ENCODE data around the gene SLC39A11.

DNA sequence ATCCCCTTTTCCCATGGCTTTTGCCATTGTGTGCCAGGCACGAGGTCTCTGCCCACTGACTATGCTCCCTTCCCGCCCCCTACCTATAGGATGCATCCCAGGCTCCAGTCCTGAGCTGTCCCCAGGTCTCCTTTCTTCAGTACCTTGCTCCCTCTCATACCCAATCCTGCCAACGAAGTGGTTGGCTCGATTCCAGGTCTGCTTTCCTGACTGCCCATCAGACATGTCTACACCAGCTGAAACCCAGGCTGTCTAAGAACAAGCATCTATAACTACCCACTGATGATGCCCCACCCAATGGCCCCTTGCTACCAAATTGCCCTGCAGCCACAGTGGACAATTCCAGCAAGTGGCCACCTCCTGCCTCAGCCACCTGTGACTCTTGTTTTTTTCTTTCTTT, 492.6 kb downstream of the SLC39A11 start:
- TF ChIP-seq, protein P1, sequence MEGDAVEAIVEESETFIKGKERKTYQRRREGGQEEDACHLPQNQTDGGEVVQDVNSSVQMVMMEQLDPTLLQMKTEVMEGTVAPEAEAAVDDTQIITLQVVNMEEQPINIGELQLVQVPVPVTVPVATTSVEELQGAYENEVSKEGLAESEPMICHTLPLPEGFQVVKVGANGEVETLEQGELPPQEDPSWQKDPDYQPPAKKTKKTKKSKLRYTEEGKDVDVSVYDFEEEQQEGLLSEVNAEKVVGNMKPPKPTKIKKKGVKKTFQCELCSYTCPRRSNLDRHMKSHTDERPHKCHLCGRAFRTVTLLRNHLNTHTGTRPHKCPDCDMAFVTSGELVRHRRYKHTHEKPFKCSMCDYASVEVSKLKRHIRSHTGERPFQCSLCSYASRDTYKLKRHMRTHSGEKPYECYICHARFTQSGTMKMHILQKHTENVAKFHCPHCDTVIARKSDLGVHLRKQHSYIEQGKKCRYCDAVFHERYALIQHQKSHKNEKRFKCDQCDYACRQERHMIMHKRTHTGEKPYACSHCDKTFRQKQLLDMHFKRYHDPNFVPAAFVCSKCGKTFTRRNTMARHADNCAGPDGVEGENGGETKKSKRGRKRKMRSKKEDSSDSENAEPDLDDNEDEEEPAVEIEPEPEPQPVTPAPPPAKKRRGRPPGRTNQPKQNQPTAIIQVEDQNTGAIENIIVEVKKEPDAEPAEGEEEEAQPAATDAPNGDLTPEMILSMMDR (IDR thresholded peaks at IDR 0.05) = no peak
- TF ChIP-seq POLR2AphosphoS5 (IDR thresholded peaks at IDR 0.05; ENCODE audit: low read depth, low read length) = no peak
- TF ChIP-seq, protein P2, sequence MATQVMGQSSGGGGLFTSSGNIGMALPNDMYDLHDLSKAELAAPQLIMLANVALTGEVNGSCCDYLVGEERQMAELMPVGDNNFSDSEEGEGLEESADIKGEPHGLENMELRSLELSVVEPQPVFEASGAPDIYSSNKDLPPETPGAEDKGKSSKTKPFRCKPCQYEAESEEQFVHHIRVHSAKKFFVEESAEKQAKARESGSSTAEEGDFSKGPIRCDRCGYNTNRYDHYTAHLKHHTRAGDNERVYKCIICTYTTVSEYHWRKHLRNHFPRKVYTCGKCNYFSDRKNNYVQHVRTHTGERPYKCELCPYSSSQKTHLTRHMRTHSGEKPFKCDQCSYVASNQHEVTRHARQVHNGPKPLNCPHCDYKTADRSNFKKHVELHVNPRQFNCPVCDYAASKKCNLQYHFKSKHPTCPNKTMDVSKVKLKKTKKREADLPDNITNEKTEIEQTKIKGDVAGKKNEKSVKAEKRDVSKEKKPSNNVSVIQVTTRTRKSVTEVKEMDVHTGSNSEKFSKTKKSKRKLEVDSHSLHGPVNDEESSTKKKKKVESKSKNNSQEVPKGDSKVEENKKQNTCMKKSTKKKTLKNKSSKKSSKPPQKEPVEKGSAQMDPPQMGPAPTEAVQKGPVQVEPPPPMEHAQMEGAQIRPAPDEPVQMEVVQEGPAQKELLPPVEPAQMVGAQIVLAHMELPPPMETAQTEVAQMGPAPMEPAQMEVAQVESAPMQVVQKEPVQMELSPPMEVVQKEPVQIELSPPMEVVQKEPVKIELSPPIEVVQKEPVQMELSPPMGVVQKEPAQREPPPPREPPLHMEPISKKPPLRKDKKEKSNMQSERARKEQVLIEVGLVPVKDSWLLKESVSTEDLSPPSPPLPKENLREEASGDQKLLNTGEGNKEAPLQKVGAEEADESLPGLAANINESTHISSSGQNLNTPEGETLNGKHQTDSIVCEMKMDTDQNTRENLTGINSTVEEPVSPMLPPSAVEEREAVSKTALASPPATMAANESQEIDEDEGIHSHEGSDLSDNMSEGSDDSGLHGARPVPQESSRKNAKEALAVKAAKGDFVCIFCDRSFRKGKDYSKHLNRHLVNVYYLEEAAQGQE (IDR thresholded peaks at IDR 0.05; ENCODE audit: insufficient read depth in 1 of 2, low read depth in 2 of 2, low read length in 1 of 2) = no peak

Data from Panc1 (cell line).